Endodermal cell (in vitro differentiated cells): ENCODE data around the gene RGS6. TPM values are rescaled to one million over a fixed set of nuclear protein-coding genes. Genes with fewer than 3 reads are reported as not detected.

Experiments
- DNase-seq: peaks from one replicate; pipeline ENCODE4 v3.0.0-alpha.2; 2017
- H3K27ac ChIP-seq: 2 replicates; pipeline ENCODE4 v1.5.1; 2013; ENCODE audit warnings: mild to moderate bottlenecking, low read depth, low read length, moderate library complexity
- H3K27me3 ChIP-seq: 2 replicates; pipeline ENCODE4 v1.6.1; 2013; ENCODE audit warnings: mild to moderate bottlenecking, low read length, moderate library complexity; ENCODE audit not compliant: insufficient read depth, control insufficient read depth, poor library complexity, severe bottlenecking
- H3K36me3 ChIP-seq: 2 replicates; pipeline ENCODE4 v1.7.0; 2013; ENCODE audit warnings: mild to moderate bottlenecking, low read length, moderate library complexity; ENCODE audit not compliant: control insufficient read depth, insufficient read depth
- H3K4me1 ChIP-seq: one replicate; pipeline ENCODE4 v1.7.0; 2013; ENCODE audit warnings: low read length; ENCODE audit not compliant: control insufficient read depth, insufficient read depth
- H3K4me3 ChIP-seq: 2 replicates; pipeline ENCODE4 v1.5.1; 2013; ENCODE audit warnings: mild to moderate bottlenecking, low read length, moderate library complexity
- H3K9ac ChIP-seq: 2 replicates; pipeline ENCODE4 v1.6.1; 2013; ENCODE audit warnings: mild to moderate bottlenecking, low read length, moderate library complexity; ENCODE audit not compliant: poor library complexity, severe bottlenecking; ENCODE audit errors: extremely low read depth
- H3K9me3 ChIP-seq: 2 replicates; pipeline ENCODE4 v1.6.1; 2013; ENCODE audit warnings: mild to moderate bottlenecking, low read length, moderate library complexity; ENCODE audit not compliant: control insufficient read depth
- H3K27ac Mint-ChIP-seq: 2 replicates; pipeline ENCODE4 v1.8.0; 2020; ENCODE audit warnings: mixed read lengths
- H3K27me3 Mint-ChIP-seq: 2 replicates; pipeline ENCODE4 v1.8.0; 2021; ENCODE audit warnings: mild to moderate bottlenecking, mixed read lengths; ENCODE audit not compliant: insufficient read depth
- H3K36me3 Mint-ChIP-seq: 2 replicates; pipeline ENCODE4 v1.8.0; 2020; ENCODE audit warnings: low read depth, mixed read lengths
- H3K4me1 Mint-ChIP-seq: 2 replicates; pipeline ENCODE4 v1.8.0; 2020; ENCODE audit warnings: mixed read lengths
- H3K4me3 Mint-ChIP-seq: 2 replicates; pipeline ENCODE4 v1.8.0; 2020; ENCODE audit warnings: mild to moderate bottlenecking, moderate library complexity, mixed read lengths
- H3K9me3 Mint-ChIP-seq: 2 replicates; pipeline ENCODE4 v1.8.0; 2020; ENCODE audit warnings: mild to moderate bottlenecking, mixed read lengths
- WGBS, 2 experiments: methylation state at CpG; one replicate each; pipeline versions ENCODE4 v1.1.5 to v1.1.7; 2013; ENCODE audit warnings: missing lambda C conversion rate in 2 of 2, mixed read lengths in 1 of 2; ENCODE audit not compliant: insufficient coverage in 1 of 2, insufficient read length in 1 of 2; 5-methylcytosine and 5-hydroxymethylcytosine counted together
- total RNA-seq, 2 donors: library from RNA; stranded (reverse); fragmentation: NEBNext Ultra II Directional in 1 of 2; extraction: Animal tissue kit (Norgen Biotek cat#: 25700) in 1 of 2; gene quantifications; 2 replicates in 1 of 2; 3 replicates in 1 of 2; pipeline ENCODE4 v1.2.1, GENCODE V29; 2021
- TF ChIP-seq, protein P1 (sequence below): fragments of 200-600 bp; sonication (generic); conservative IDR thresholded peaks from 2 replicates; pipeline ENCODE4 v1.5.0; 2021; ENCODE audit warnings: antibody characterized with exemption, mild to moderate bottlenecking

Gene RGS6
- total RNA-seq, 2 donors from 2014 or later: 10.1 to 16.3 TPM

GRCh38 chr14:71964716-71965115 lies 32.5 kb downstream of the RGS6 start:
- Histone ChIP-seq H3K27ac (no peak overlapping the region), H3K36me3 (peaks cover 4% of the 10 kb centered on the region), H3K27me3 (no peaks in the 10 kb centered on the region), H3K9ac (no peak overlapping the region), H3K4me3 (no peak overlapping the region), H3K9me3 (peaks cover 5% of the 10 kb centered on the region), H3K4me1 (peaks cover 6% of the 10 kb centered on the region)
- no peak for DNase-seq
- H3K27ac Mint-ChIP-seq: no peak overlapping the region
- WGBS, 2 experiments: 96% methylated on average over 3 to 7 of the region's 7 CpGs
- TF ChIP-seq, protein P1, sequence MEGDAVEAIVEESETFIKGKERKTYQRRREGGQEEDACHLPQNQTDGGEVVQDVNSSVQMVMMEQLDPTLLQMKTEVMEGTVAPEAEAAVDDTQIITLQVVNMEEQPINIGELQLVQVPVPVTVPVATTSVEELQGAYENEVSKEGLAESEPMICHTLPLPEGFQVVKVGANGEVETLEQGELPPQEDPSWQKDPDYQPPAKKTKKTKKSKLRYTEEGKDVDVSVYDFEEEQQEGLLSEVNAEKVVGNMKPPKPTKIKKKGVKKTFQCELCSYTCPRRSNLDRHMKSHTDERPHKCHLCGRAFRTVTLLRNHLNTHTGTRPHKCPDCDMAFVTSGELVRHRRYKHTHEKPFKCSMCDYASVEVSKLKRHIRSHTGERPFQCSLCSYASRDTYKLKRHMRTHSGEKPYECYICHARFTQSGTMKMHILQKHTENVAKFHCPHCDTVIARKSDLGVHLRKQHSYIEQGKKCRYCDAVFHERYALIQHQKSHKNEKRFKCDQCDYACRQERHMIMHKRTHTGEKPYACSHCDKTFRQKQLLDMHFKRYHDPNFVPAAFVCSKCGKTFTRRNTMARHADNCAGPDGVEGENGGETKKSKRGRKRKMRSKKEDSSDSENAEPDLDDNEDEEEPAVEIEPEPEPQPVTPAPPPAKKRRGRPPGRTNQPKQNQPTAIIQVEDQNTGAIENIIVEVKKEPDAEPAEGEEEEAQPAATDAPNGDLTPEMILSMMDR: no peak
- H3K4me1 Mint-ChIP-seq: peaks cover 24% of the 10 kb centered on the region
- H3K36me3 Mint-ChIP-seq: peaks cover 2% of the 10 kb centered on the region
- no peaks in the 10 kb centered on the region for H3K27me3 Mint-ChIP-seq
- H3K9me3 Mint-ChIP-seq: peaks cover 5% of the 10 kb centered on the region
- H3K4me3 Mint-ChIP-seq: no peak overlapping the region

GRCh38 chr14:71966528-71966927 lies 34.3 kb downstream of the RGS6 start:
- Mint-ChIP-seq H3K36me3 (peaks cover 2% of the 10 kb centered on the region), H3K27me3 (no peaks in the 10 kb centered on the region)

DNA sequence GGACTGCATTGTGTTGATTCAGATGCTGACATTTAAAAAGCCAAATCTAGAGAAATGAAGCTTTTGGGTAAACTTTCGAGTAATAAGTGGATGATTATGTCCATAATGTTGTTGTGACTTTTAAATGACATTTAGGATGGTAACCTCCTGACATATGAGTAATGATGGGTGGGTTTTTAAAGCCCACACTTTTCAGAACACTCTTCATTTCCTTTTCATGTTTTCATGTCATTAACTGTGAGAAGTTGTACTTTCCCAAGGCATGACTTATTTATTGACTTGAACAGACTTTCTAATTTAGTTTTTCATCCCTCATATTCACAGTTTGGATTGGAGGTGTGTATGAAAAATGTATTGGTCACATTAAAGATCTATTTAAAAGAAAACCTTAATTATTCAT lies 35.5 kb downstream of the RGS6 start:
- peaks cover 5% of the 10 kb centered on the region for H3K9me3 Mint-ChIP-seq
- Histone ChIP-seq H3K27me3 (no peaks in the 10 kb centered on the region), H3K4me1 (peaks cover 3% of the 10 kb centered on the region), H3K36me3 (peaks cover 4% of the 10 kb centered on the region), H3K27ac (no peak overlapping the region), H3K9ac (no peak overlapping the region), H3K4me3 (no peak overlapping the region), H3K9me3 (peaks cover 5% of the 10 kb centered on the region)
- H3K36me3 Mint-ChIP-seq: peaks cover 2% of the 10 kb centered on the region
- H3K4me1 Mint-ChIP-seq: peaks cover 8% of the 10 kb centered on the region
- H3K27me3 Mint-ChIP-seq: no peaks in the 10 kb centered on the region
- TF ChIP-seq, protein P1: no peak
- WGBS, 2 experiments: 83 to 100% methylated on average over 1 of the region's 1 CpG
- H3K27ac Mint-ChIP-seq: no peak overlapping the region
- no peak for DNase-seq
- no peak overlapping the region for H3K4me3 Mint-ChIP-seq

More at GRCh38 chr14:71966528-71966927, 34.3 kb downstream of the RGS6 start:
- H3K27ac Mint-ChIP-seq: no peak overlapping the region
- Histone ChIP-seq H3K4me3 (no peak overlapping the region), H3K9ac (no peak overlapping the region), H3K9me3 (peaks cover 5% of the 10 kb centered on the region), H3K4me1 (peaks cover 3% of the 10 kb centered on the region), H3K27me3 (no peaks in the 10 kb centered on the region), H3K36me3 (peaks cover 4% of the 10 kb centered on the region), H3K27ac (no peak overlapping the region)
- peaks cover 8% of the 10 kb centered on the region for H3K4me1 Mint-ChIP-seq
- peaks cover 5% of the 10 kb centered on the region for H3K9me3 Mint-ChIP-seq
- H3K4me3 Mint-ChIP-seq: no peak overlapping the region
- DNase-seq: no peak
- WGBS, 2 experiments: 83% methylated on average over 2 of the region's 2 CpGs; no CpG with 5 or more reads in 1 of the 2 experiments
- TF ChIP-seq, protein P1: no peak
